ENCODE data around the gene LRP1B.

The LRP1B gene

GRCh38 chr2:140276661-140277060 is 1854.2 kb downstream of the LRP1B start:
- Histone ChIP-seq H3K4me2 (no peak overlapping the region), H3K27me3 (no peaks in the 10 kb centered on the region), H3K4me1 (no peaks in the 10 kb centered on the region), H3K9me3 (replicated peaks in 1 of 11) (no peaks in the 10 kb centered on the region), H3K36me3 (no peaks in the 10 kb centered on the region), H3K27ac (no peak overlapping the region), H4K20me1 (no peaks in the 10 kb centered on the region), H3K9ac (no peak overlapping the region), H3K4me3 (no peak overlapping the region)
- TF ChIP-seq Cebpa-rat (IDR thresholded peaks at IDR 0.05): no peak

- no peaks in the 10 kb centered on the region for H4K20me1 ChIP-seq
- H3K27me3 ChIP-seq: no peaks in the 10 kb centered on the region
- no peak overlapping the region for H3K27ac ChIP-seq
- no peaks in the 10 kb centered on the region for H3K4me1 ChIP-seq
- no peaks in the 10 kb centered on the region for H3K36me3 ChIP-seq
- H3K4me2 ChIP-seq: no peak overlapping the region
- H3K9me3 ChIP-seq (replicated peaks in 1 of 11): no peaks in the 10 kb centered on the region
- no peak for TF ChIP-seq Cebpa-rat (IDR thresholded peaks at IDR 0.05)
- H3K4me3 ChIP-seq: no peak overlapping the region
- H3K9ac ChIP-seq: no peak overlapping the region
Observed at GRCh38 chr2:140275427-140275826, 1855.4 kb downstream of the LRP1B start.

- TF ChIP-seq Cebpa-rat (IDR thresholded peaks at IDR 0.05): no peak
- H3K27me3 ChIP-seq: no peaks in the 10 kb centered on the region
- H4K20me1 ChIP-seq: no peaks in the 10 kb centered on the region
- no peak overlapping the region for H3K4me3 ChIP-seq
- no peaks in the 10 kb centered on the region for H3K9me3 ChIP-seq (replicated peaks in 1 of 11)
- no peak overlapping the region for H3K4me2 ChIP-seq
- no peaks in the 10 kb centered on the region for H3K4me1 ChIP-seq
- H3K27ac ChIP-seq: no peak overlapping the region
- no peaks in the 10 kb centered on the region for H3K36me3 ChIP-seq
- no peak overlapping the region for H3K9ac ChIP-seq
Observed at GRCh38 chr2:140274891-140275290, 1855.9 kb downstream of the LRP1B start.

GRCh38 chr2:140273958-140274357 is 1856.9 kb downstream of the LRP1B start:
- Histone ChIP-seq H3K4me3 (no peak overlapping the region), H3K4me1 (no peaks in the 10 kb centered on the region), H3K9ac (no peak overlapping the region), H3K27me3 (no peaks in the 10 kb centered on the region), H4K20me1 (no peaks in the 10 kb centered on the region), H3K4me2 (no peak overlapping the region), H3K36me3 (no peaks in the 10 kb centered on the region), H3K9me3 (replicated peaks in 1 of 11) (no peaks in the 10 kb centered on the region), H3K27ac (no peak overlapping the region)
- no peak for TF ChIP-seq Cebpa-rat (IDR thresholded peaks at IDR 0.05)

GRCh38 chr2:140273408-140273807 is 1857.4 kb downstream of the LRP1B start:
- no peak overlapping the region for H3K27ac ChIP-seq
- no peak overlapping the region for H3K4me3 ChIP-seq
- H3K27me3 ChIP-seq: no peaks in the 10 kb centered on the region
- no peak overlapping the region for H3K4me2 ChIP-seq
- TF ChIP-seq Cebpa-rat (IDR thresholded peaks at IDR 0.05): no peak
- no peaks in the 10 kb centered on the region for H3K9me3 ChIP-seq (replicated peaks in 1 of 11)
- no peaks in the 10 kb centered on the region for H4K20me1 ChIP-seq
- no peak overlapping the region for H3K9ac ChIP-seq
- no peaks in the 10 kb centered on the region for H3K36me3 ChIP-seq
- H3K4me1 ChIP-seq: no peaks in the 10 kb centered on the region

- H3K9ac ChIP-seq: no peak overlapping the region
- H4K20me1 ChIP-seq: no peaks in the 10 kb centered on the region
- H3K27ac ChIP-seq: no peak overlapping the region
- no peaks in the 10 kb centered on the region for H3K4me1 ChIP-seq
- H3K36me3 ChIP-seq: no peaks in the 10 kb centered on the region
- no peak for TF ChIP-seq Cebpa-rat (IDR thresholded peaks at IDR 0.05)
- no peaks in the 10 kb centered on the region for H3K27me3 ChIP-seq
- H3K4me3 ChIP-seq: no peak overlapping the region
- H3K4me2 ChIP-seq: no peak overlapping the region
- H3K9me3 ChIP-seq (replicated peaks in 1 of 11): no peaks in the 10 kb centered on the region
Observed at GRCh38 chr2:140270224-140270623, 1860.6 kb downstream of the LRP1B start.

GRCh38 chr2:140269000-140269399 is 1861.8 kb downstream of the LRP1B start:
- Histone ChIP-seq H3K27ac (no peak overlapping the region), H3K9me3 (replicated peaks in 1 of 11) (no peaks in the 10 kb centered on the region)

GRCh38 chr2:140262908-140263307 is 1867.9 kb downstream of the LRP1B start:
- Histone ChIP-seq H3K9me3 (replicated peaks in 1 of 11) (no peaks in the 10 kb centered on the region), H4K20me1 (no peaks in the 10 kb centered on the region), H3K36me3 (no peaks in the 10 kb centered on the region), H3K27me3 (no peaks in the 10 kb centered on the region), H3K9ac (no peak overlapping the region), H3K4me1 (0 out of 20 replicates have a peak, but pooled peaks cover 0 to 1% (median 0%) of the 10 kb centered on the region in 10 experiments), H3K27ac (no peak overlapping the region), H3K4me3 (no peak overlapping the region), H3K4me2 (no peak overlapping the region)
- TF ChIP-seq Cebpa-rat (IDR thresholded peaks at IDR 0.05): no peak

More at GRCh38 chr2:140269000-140269399, 1861.8 kb downstream of the LRP1B start:
- Histone ChIP-seq H3K4me1 (no peaks in the 10 kb centered on the region), H3K9ac (no peak overlapping the region), H4K20me1 (no peaks in the 10 kb centered on the region), H3K27me3 (no peaks in the 10 kb centered on the region), H3K36me3 (no peaks in the 10 kb centered on the region), H3K4me3 (no peak overlapping the region), H3K4me2 (no peak overlapping the region)
- no peak for TF ChIP-seq Cebpa-rat (IDR thresholded peaks at IDR 0.05)

- TF ChIP-seq Cebpa-rat (IDR thresholded peaks at IDR 0.05): no peak
- no peak overlapping the region for H3K27ac ChIP-seq
Observed at GRCh38 chr2:140257692-140258300, 1873.0 kb downstream of the LRP1B start.

GRCh38 chr2:140256080-140256479 is 1874.7 kb downstream of the LRP1B start:
- Histone ChIP-seq H3K4me1 (peaks cover 0 to 7% (median 0%) of the 10 kb centered on the region in 10 experiments; a peak in 1 of 20 replicates), H3K36me3 (no peaks in the 10 kb centered on the region), H3K4me3 (no peak overlapping the region), H3K27me3 (no peaks in the 10 kb centered on the region), H3K9ac (no peak overlapping the region), H3K9me3 (replicated peaks in 1 of 11) (no peaks in the 10 kb centered on the region), H3K4me2 (no peak overlapping the region), H4K20me1 (no peaks in the 10 kb centered on the region), H3K27ac (no peak overlapping the region)
- TF ChIP-seq Cebpa-rat (IDR thresholded peaks at IDR 0.05): no peak

More at GRCh38 chr2:140257692-140258300, 1873.0 kb downstream of the LRP1B start:
- no peaks in the 10 kb centered on the region for H4K20me1 ChIP-seq
- peaks cover 0 to 7% (median 0%) of the 10 kb centered on the region in 10 experiments; a peak in 1 of 20 replicates for H3K4me1 ChIP-seq
- no peak overlapping the region for H3K9ac ChIP-seq
- no peak overlapping the region for H3K4me3 ChIP-seq
- no peaks in the 10 kb centered on the region for H3K27me3 ChIP-seq
- no peaks in the 10 kb centered on the region for H3K9me3 ChIP-seq (replicated peaks in 1 of 11)
- H3K36me3 ChIP-seq: no peaks in the 10 kb centered on the region
- H3K4me2 ChIP-seq: peak overlapping the region in 2 of 11 experiments; percentile 17; a peak in 2 of 22 replicates

All from BLaER1 treated with 17β-estradiol and CSF1 and Interleukin-3, amounts not matched to agents 10 nM and 100 nM (cell line).